GM18907 (cell line): Measurements from ENCODE around the gene CPVL.

Source experiments
- ATAC-seq: cut with Tn5 transposase; IDR thresholded peaks from one replicate; pipeline ENCODE4 v1.9.1; 2021; ENCODE audit warnings: mild to moderate bottlenecking, moderate library complexity; ENCODE audit not compliant: unreplicated experiment

Gene CPVL

DNA sequence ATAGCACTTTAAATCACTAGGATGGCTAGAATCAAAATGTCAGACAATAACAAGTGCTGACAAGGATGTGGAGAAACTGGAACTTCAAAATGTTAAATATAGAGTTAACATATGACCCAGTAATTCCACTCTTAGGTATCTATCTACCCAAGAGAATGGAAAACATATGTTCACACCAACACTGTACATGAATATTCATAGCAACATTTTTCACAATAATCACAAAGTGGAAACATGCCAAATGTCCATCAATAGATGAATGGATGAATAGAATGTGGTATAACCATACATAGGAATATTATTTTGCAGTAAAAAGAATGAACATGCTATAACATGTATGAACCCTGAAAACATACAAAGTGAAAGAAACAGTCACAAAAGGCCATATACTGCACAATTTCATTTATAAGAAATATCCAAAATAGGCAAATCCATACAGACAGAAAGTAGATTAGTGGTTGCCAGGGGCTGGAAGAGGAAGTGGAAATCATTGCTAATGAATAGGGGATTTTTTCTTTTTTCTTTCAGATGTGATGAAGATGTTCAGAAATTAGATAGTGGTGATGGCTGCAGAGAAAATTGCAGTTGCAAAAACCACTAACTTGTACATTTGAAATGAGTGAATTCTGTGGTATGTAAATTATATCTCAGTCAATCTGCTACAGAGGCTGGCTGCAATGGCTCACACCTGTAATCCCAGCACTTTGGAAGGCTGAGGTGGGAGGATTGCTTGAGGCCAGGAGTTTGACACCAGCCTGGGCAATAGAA is 93.0 kb downstream of the CPVL start:
- ATAC-seq, result no peak

DNA sequence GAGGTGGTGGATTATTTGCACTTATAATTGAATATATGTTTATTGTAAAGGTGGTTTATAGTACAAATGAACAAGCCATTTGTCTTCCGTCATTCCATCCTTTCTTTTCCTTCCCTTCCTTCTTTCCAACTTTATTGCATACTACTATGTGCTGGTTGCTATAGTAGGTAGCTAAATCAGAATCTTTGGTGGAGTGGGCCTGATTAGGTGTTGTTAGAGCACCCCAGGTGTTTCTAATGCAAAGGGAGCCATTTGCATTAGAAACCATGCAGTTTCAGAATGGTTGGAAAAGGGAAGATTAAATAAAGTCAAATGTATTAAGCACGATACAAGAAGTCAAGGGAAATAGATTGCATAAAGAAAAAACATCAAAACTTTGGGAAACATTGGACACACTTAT is 99.4 kb downstream of the CPVL start:
- no peak for ATAC-seq

DNA sequence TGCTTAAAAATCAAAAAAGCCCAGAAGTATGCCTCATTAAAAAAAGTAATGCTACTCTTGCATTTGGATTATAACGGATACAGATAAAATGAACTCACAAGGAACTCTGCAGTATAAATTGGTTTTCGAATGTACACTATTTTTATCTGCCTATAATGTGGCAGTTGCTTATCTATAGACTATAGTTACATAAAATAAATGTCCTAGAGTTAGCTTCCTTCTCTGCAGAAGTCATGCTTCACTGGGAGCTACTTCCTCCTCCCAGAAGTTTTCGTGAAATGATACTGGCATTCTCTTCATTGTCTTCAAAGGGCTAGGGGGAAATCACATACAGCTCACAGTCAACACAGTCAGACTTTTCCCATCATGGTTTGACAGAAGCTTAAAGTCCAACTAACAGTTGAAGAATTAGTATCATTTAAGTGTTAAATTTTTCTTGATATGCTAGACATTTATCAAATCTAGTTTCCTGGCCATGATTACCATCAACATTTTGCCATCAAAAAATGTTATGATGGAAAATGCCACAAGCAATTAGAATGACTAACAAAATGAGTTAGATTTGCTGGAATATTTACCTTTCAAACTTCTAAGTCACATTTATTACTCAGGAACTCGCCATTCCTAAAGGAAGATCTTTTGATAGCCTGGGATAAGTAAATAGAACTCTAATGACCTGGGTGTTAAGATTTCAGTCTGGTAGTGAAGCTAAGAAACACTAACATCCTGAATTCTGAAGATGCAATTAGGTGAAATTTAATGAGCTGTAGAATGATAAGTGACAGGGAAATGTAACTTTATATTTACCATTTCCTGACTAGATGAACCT is 100.9 kb downstream of the CPVL start:
- no peak for ATAC-seq

DNA sequence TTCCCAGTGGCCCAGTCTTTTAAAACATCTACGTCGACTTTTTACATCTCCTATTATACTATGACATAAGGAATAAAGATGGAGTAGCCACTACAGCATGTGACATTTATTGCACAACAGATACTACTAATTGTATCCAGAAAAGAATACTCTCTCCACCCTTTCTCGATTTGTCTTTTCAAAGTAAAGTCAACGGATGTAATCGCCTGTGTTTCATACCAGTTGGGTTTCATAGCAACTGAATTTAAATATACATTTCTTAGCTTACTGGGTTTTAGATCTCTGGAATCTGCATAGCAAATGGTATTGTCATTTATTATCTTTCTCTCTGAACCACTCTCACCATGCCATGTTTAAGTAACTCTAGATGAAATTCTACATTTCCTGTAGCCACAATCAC is 101.8 kb downstream of the CPVL start:
- no peak for ATAC-seq

DNA sequence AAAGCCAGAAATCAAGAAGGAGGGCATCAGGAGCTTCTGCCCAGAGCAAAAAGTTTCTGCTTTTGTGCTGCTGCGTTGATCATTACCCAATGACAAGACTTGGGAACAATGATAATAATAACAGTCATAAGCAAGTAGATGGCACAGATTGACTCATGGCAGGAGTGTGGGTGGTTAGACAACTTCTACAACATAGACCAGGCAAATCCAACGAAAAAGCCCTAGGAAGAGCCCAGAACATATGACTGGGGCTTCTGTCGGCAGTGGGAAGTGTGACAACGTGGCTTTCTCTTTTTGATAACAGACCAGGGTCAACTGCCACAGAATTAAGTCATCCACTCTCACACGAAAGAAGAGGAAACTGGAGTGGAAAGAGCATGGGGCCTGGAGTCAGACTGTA is 102.8 kb downstream of the CPVL start:
- no peak for ATAC-seq

DNA sequence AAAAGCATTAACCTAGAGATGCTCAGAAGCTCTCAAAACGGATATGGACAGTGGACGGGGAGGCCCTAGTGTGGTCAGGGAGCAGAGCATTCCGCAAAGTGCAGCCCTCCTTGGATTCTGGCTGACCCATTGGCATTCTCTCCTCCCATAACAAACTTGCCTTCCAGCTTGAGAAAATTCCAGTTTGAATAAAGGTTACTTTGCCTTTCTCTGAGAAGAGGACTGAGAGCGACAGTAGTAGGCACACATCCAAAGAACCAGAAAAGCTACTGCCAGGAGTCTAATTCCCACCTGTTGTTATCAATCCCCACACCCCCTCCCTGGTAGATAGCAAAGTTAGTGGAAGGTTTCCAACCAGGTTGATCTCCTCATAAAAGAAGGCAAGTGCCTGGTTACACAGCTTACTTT is 103.5 kb downstream of the CPVL start:
- ATAC-seq, result no peak

DNA sequence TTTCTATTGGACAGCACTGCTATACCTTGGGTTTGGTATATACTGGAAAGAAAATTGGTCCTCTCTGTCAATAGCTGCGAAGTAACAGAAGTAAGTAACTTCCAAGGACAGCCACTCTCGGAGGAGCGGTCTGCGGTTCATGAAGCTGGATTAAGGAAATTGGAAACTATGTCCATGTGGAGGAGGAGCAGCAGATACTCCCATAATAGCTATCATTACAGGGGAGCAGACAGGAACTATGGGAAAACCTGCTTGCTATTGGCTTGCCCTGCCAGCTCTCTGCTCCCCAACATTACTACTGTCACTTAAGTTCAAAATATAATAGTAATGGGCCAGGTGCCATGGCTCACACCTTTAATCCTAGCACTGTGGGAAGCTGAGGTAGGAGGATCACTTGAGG is 104.3 kb downstream of the CPVL start:
- no peak for ATAC-seq

DNA sequence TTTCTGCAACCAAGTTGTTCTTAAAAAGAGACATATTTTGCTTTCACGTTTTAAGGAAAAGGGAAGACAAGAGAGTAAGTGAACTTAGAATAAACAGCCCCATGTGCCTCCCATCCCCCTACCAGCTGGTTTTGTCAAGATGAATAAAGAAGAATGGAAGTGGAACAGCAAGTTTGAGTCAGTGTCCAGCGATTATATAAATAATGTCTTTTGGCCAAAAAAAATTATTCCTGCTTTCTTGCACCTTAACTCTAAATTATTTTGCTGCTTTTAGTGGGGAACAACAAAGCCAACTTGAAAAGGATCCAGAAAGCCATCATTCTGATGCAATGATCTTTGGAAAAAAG is 105.8 kb downstream of the CPVL start:
- no peak for ATAC-seq

DNA sequence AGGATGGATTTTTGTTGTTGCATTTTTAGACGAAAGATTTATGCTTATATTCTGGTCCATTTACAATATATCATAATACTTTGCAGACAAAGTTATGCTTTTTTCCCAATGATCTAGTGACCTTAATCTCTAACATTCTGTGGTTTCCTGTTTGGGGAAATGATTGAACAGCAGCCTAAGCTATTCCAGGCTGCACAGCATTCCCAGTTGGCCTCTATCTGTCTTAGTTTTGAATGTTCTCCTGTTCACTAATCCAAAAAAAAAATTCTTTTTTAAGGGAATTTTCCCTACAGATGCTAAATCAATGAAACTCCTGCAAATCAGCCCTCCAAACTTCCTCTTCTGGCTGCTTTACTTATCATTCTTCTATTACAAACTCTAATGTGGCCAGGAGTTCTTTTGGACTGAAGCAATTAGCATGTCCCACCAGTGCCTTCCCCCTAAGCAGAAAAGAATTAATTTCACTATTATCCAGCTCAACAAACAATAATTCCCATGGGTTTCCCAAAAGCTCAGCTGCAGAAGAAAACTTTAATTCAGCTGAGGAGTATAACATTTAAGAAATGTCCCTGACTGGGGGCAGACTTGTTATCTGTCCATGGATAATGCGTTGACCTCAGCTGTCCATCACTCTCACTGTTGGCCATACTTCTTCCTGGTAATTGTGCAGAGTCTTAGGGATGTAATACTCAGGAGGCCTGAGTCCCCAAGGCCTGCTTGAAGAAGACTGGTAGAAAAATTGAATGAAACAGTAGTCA is 106.3 kb downstream of the CPVL start:
- ATAC-seq, result no peak

DNA sequence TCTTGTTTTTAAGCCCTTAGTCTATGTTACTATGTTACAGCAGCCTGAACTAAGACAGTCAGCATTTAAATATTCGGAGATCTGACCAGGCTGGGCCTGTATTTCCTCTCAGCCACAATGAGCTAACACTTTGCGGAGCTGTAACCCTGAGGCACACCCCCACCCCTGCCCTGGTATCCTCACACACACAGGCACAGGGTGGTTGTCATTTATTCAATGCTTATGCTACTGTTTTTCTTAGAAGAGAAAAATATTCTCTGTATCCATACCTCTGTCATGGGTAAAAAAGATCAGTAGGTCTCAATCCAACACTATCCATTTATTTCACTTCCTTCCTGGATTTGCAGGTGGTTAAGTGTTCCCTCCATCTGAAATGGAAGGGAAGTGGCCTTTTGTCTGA is 107.9 kb downstream of the CPVL start:
- no peak for ATAC-seq

DNA sequence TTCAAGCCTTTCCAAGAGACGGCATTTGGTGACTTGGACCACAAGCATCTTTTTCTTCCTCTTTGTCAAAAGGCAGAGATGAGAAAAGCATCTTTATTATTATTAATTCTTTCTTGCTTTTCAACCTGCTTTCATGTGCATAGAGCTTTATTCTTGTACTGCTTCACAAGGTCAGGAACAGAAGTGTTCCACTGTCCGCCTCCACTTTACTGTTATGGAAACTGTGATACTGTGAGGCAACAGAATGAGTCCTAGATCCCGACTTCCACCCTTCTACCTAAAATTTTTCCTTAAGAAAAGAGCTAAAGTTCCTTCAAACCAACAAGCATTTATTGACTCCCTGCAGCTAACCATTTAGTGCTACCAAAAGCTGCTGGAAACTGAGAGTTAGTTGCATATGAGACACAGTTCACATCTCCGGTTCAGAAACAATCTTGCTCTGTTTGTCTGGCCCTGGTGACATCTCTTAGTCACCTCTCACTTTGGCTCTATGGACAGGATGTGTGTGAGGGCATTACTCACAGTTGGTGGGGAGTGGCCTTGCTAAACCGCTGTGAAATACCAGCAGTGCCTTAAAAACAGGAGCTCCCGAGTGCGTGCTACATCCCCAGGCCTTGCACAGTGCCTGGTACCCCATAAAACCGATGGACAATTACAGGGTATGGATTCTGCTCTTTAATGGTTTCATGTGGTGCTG is 111.1 kb downstream of the CPVL start:
- ATAC-seq, result no peak

DNA sequence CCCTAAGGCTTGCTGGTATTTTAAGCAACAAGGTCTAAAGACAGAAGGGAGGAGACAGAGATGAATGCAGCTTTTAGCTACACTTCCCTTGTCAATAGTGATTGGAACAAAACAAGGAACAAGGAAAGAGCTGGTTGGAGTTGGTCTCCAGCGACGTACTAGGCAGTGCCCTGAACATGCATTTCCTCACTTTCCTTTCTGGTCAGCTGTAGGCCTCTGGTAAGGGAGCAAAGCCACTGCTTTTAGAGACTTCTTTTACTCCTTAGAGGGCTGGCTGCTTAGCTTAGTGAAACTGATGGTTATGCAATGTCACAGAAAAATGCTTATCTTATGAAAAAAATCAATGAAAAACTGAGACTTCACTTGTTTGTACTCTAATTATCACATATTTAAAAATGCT is 112.8 kb downstream of the CPVL start:
- ATAC-seq, result no peak

DNA sequence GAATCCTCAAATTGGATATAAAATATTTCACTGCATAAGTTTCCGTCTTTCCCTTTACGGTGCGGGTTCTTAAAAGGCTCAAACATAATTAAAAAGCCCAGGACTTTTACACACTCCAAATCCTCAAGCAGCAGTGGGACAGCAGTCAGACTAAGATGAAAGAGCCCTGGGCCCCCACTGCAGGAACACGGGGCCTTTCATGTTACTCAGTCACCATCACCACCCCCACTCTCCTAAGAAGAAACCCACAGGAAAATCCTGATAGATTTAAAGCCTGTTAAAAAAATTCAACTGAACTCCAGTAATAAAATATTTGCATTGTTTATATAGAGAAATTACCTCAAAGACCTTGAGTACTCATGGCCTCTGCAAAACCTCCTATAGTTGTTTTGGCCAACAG is 114.2 kb downstream of the CPVL start:
- ATAC-seq, result no peak

DNA sequence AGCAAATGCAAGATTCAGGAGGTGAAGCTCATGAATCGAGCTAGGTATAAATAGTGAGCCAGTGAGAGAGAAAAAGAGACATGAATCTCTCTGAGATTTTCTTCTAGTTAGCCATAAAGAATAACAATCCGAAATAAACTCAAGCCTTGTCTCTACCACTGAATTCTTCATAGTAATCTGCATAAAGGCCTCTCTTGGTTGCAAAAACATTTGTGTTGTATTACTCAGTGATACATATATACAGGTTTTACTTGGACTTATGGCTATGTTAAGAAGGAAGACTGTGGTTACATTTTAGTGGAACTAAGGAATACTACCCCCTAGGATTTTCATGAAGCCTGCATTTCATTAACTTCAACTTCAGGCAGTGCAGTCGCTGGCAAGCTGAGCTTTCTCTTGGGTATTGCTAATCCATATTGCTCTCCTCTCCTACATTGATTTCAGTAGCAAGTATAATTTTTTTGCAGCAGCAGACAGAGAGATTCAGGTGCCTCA is 115.5 kb downstream of the CPVL start:
- no peak for ATAC-seq

DNA sequence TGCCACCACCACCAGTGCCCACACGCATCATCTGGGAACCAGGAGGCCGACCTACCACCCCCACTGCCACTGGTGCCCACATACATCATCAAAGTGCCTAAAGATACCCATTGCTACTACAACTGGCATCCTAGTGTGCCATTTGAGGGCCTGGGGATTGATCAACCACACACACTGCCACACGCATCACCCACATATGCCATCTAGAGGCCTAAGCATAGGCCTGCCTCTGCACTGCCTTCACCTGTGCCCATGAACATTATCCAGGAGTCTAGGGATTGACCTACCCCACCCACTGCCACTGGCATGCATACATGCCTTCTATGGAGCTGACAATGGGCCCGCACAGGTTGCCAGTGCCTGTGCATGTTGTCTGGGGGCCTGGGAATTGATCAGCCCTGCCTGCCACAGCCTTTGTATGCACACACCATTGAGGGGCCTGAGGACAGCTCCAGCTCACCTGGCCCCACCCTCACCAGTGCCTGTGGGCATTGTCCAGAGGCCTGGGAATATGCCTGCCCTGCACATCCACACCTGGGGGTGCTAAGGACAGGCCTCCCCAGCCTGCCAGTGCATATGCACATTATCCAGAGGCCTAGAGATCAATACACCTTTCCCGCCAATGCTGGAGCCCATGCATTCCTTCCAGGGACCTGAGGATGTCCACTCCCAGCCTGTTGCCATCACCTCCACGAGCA is 123.9 kb downstream of the CPVL start:
- no peak for ATAC-seq

DNA sequence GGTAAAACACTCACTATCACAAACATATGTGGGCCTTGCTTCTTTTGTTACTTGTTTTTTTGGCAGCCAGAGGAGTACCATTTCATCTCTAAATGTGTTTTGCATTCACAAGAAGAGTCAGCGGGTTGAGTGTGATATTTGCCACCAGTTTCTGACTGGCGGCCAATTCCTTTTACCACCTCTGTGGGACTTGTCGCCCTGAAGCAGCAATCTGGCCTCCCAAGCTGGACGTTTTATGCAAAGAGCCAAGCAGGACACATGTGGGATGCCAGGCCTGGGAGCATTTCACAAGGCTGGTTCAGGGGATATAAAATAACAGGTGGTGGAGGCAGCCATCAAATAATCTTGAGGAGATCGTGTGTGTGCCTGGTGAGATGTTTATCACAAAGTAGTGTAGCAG is 126.4 kb downstream of the CPVL start:
- ATAC-seq, result no peak

DNA sequence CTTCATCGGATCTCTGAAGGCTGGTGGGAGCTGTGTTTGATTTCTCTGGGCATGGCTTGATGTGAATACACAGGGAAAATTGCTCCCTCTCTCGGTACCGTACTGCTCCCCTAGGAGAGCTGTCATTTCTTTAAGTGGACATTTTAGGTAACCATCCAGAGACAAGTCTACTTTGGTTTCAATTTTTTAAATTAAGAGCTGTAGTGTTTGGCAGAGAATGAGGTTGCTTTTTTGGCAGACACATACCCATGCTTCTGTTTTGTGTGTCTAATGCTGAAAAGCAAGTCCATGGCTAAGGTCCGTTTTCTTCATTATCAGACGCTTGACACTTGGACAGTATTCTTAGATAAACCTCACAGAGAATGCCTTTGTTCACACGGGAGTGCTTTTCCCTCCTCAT is 127.0 kb downstream of the CPVL start:
- ATAC-seq, result no peak

DNA sequence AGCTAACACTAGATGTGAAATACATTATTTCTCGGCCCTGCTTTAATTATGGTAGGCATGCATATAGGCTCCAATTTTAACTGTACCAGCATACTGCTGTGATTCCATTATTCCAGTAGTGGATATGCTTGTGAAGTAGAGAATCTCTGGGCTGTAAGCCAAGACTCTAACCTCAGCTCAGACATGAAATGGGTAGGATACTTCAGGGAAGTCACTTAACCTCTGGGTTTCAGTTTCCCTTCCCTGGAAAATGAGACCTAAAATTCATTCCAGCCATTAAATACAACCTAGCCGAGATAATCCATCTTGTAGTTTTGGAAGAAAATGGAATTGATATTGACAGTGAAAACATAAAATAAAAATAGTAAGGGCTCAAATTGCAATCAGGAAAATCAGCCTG is 128.6 kb downstream of the CPVL start:
- no peak for ATAC-seq

DNA sequence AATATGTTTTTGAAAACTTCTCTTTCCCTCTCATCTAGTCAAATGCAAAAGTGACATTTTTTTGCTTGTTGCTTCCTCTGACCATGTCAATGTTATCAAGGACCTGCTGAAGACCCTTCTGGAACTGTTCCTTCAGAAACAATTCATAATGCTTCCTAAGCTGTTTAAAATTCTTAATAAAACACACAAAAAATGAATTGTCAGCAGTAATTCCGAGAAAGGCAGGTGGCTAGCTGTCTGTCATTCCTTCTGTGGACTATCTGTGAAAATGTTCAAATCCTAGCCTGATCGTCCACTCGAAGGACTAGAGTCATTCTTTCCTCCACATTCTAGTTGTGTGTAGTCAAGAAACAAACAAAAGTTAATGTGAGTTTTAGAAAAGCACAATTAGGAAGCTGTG is 131.6 kb downstream of the CPVL start:
- ATAC-seq, result no peak

DNA sequence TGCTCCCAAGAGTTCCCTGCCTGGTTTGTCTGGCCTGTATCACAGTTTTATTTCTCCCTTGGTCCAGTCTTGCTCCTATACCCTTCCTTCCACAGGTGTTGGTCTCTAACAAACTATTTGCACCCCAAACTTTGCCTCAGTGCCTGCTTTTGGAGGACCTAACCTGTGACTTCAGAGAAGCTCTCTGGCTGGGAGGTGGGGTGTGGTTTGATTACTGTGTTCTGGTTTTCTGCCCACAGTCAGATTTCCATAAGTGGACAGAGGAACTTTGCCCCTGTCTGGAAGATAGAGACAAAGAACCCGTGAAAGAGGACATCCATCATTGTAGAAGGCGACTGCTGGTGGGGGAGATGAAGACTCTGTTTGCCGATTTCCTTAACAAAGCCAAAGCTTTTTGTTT is 132.4 kb downstream of the CPVL start:
- ATAC-seq, result no peak
